HepG2 (cell line): Measurements from ENCODE around the gene PDP2. TPM values are rescaled to one million over a fixed set of nuclear protein-coding genes. Genes with fewer than 3 reads are reported as not detected.

ENCODE experiments used
- ATAC-seq: fragments of 200-7000 bp; cut with Tn5 transposase; 3 replicates; pipeline ENCODE4 v1.9.1; 2020; ENCODE audit warnings: mild to moderate bottlenecking, moderate library complexity
- Bru-seq: library from RNA; stranded (reverse); fragments of 400-500 nt; gene quantifications from one replicate; lab custom pipeline; 2021; lab: Mats Ljungman, UMichigan
- BruChase-seq, 2 experiments: library from RNA; stranded (reverse); fragments of 400-500 nt; gene quantifications; one replicate each; lab custom pipeline; 2021; lab: Mats Ljungman, UMichigan
- BruUV-seq: library from RNA; stranded (reverse); fragments of 400-500 nt; replicated peaks from 2 replicates; lab custom pipeline; 2021; lab: Mats Ljungman, UMichigan
- CTCF ChIA-PET: fragments of 300-600 bp; formaldehyde crosslinking; extraction: SDS; loops from one replicate; lab custom pipeline; 2021; ENCODE audit warnings: low total read pairs, inconsistent platforms, low intra/inter-chr PET ratio; lab: Yijun Ruan, JAX
- POLR2A ChIA-PET: fragments of 350-600 bp; sonication (Branson Sonifier 250); formaldehyde crosslinking; loops from one replicate; lab custom pipeline; 2020; ENCODE audit warnings: antibody characterized with exemption, inconsistent platforms; lab: Yijun Ruan, JAX
- DNase-seq: peaks from one replicate; pipeline ENCODE4 v3.0.0-alpha.2; 2015; ENCODE audit warnings: low spot score
- FAIRE-seq: peaks from 3 replicates; lab custom pipeline; 2011; peaks lifted over from hg19 to GRCh38; lab: Jason Lieb, UNC
- H2AFZ ChIP-seq: one replicate; pipeline ENCODE4 v1.6.1; 2011; ENCODE audit warnings: low read length, inconsistent platforms
- H3K27ac ChIP-seq: fragments of 300-600 bp; 3 replicates; pipeline ENCODE4 v1.8.0; 2011; ENCODE audit warnings: mixed run types, mild to moderate bottlenecking, mixed read lengths, low read length, inconsistent platforms; ENCODE audit not compliant: insufficient read depth; ENCODE audit errors: extremely low read length
- H3K27me3 ChIP-seq, 2 experiments: fragments of 200-600 bp in 1 of 2; 2 replicates in 1 of 2; 3 replicates in 1 of 2; pipeline versions ENCODE4 v1.6.0 to v1.8.0; 2011; ENCODE audit warnings: low read length in 2 of 2, mild to moderate bottlenecking in 2 of 2, moderate library complexity in 2 of 2, inconsistent platforms in 1 of 2; ENCODE audit not compliant: insufficient read depth in 2 of 2, control insufficient read depth in 1 of 2
- H3K36me3 ChIP-seq, 2 experiments: fragments of 200-600 bp in 1 of 2; replicated peaks in 1 of 2; 2 replicates in 1 of 2; 3 replicates in 1 of 2; pipeline versions ENCODE4 v1.5.1 to v1.8.0; 2011; ENCODE audit warnings: low read length in 2 of 2, inconsistent platforms in 1 of 2; ENCODE audit not compliant: insufficient read depth in 2 of 2, control insufficient read depth in 1 of 2
- H3K4me1 ChIP-seq: 2 replicates; pipeline ENCODE4 v1.5.1; 2012; ENCODE audit warnings: low read length, inconsistent platforms; ENCODE audit not compliant: insufficient read depth
- H3K4me2 ChIP-seq: 2 replicates; pipeline ENCODE4 v1.6.0; 2011; ENCODE audit warnings: low read depth, low read length, inconsistent platforms
- H3K4me3 ChIP-seq, 3 experiments: fragments of 200-600 bp in 1 of 3; sonication (generic), shearing (Covaris generic) in 1 of 3; replicated peaks in 1 of 3; 2 replicates each; pipeline ENCODE4 v1.5.1; 2011 to 2016; ENCODE audit warnings: low read length in 3 of 3, inconsistent platforms in 2 of 3, low read depth in 2 of 3, mild to moderate bottlenecking in 2 of 3, control low read depth in 1 of 3, mixed read lengths in 1 of 3; ENCODE audit not compliant: insufficient read depth in 1 of 3
- H3K79me2 ChIP-seq: one replicate; pipeline ENCODE4 v1.6.1; 2011; ENCODE audit warnings: low read length, inconsistent platforms; ENCODE audit not compliant: insufficient read depth
- H3K9ac ChIP-seq: 2 replicates; pipeline ENCODE4 v1.6.0; 2011; ENCODE audit warnings: mild to moderate bottlenecking, low read depth, low read length, inconsistent platforms; ENCODE audit not compliant: insufficient read depth
- H3K9me3 ChIP-seq: 2 replicates; pipeline ENCODE4 v1.5.1; 2012; ENCODE audit warnings: mild to moderate bottlenecking, low read length
- H4K20me1 ChIP-seq: 2 replicates; pipeline ENCODE4 v1.6.0; 2011; ENCODE audit warnings: inconsistent platforms, mild to moderate bottlenecking, low read length, moderate library complexity; ENCODE audit not compliant: insufficient read depth
- ADNP ChIP-seq: sonication (generic); formaldehyde crosslinking; IDR thresholded peaks from 2 replicates; pipeline ENCODE4 v1.4.0; 2020; ENCODE audit warnings: missing genetic modification reagents
- ASH2L ChIP-seq: fragments of 300-600, 200-600 bp; sonication (generic); IDR thresholded peaks from 2 replicates; pipeline ENCODE4 v1.7.0; 2017; ENCODE audit warnings: low read depth, mild to moderate bottlenecking, moderate library complexity, mixed read lengths, low read length; ENCODE audit not compliant: insufficient read length
- ATF4 ChIP-seq, 2 experiments: fragments of 450-650 bp in 1 of 2; sonication (generic) in 1 of 2; formaldehyde crosslinking; IDR thresholded peaks; 2 replicates each; pipeline versions ENCODE4 v1.5.0 to v1.8.0; 2020 to 2022; ENCODE audit warnings: mild to moderate bottlenecking in 1 of 2, missing genetic modification reagents in 1 of 2
- BCLAF1 ChIP-seq: fragments of 450-650 bp; IDR thresholded peaks from 2 replicates; pipeline ENCODE4 v1.6.1; 2017; ENCODE audit warnings: mild to moderate bottlenecking
- HDAC6 ChIP-seq: fragments of 200-600 bp; sonication (generic); IDR thresholded peaks from 2 replicates; pipeline ENCODE4 v1.7.0; 2017; ENCODE audit warnings: mild to moderate bottlenecking, antibody characterized with exemption, low read length, low read depth
- KLF16 ChIP-seq, 2 experiments: sonication (generic) in 1 of 2; formaldehyde crosslinking in 1 of 2; IDR thresholded peaks; 2 replicates each; pipeline versions ENCODE4 v1.6.1 to v1.8.0; 2016 to 2023; ENCODE audit warnings: missing genetic modification reagents in 2 of 2, missing compliant biosample characterization in 1 of 2
- MIER3 ChIP-seq: IDR thresholded peaks from 2 replicates; pipeline ENCODE4 v1.6.1; 2016; ENCODE audit warnings: missing compliant biosample characterization, borderline replicate concordance
- NFYB ChIP-seq: sonication (generic); formaldehyde crosslinking; IDR thresholded peaks from 2 replicates; pipeline ENCODE4 v1.4.0; 2020; ENCODE audit warnings: missing genetic modification reagents
- PPARG ChIP-seq: conservative IDR thresholded peaks from 2 replicates; pipeline ENCODE4 v1.6.1; 2016; ENCODE audit warnings: missing biosample characterization, missing genetic modification reagents
- SIN3A ChIP-seq: IDR thresholded peaks from 2 replicates; pipeline ENCODE4 v1.6.1; 2011; ENCODE audit warnings: low read depth, mild to moderate bottlenecking, control low read depth, low read length, borderline replicate concordance
- TBP ChIP-seq: sonication (generic); formaldehyde crosslinking; IDR thresholded peaks from 2 replicates; pipeline ENCODE4 v1.5.0; 2020; ENCODE audit warnings: missing genetic modification reagents
- TCF7L2 ChIP-seq: IDR thresholded peaks from 2 replicates; pipeline ENCODE4 v1.6.1; 2011; ENCODE audit warnings: mild to moderate bottlenecking, low read depth, low read length, moderate library complexity
- ZNF234 ChIP-seq: sonication (generic); formaldehyde crosslinking; conservative IDR thresholded peaks from 2 replicates; pipeline ENCODE4 v1.5.1; 2020; ENCODE audit warnings: mild to moderate bottlenecking, missing genetic modification reagents
- ZNF383 ChIP-seq: sonication (generic); formaldehyde crosslinking; IDR thresholded peaks from 2 replicates; pipeline ENCODE4 v1.4.0; 2020; ENCODE audit warnings: missing genetic modification reagents, mild to moderate bottlenecking, borderline replicate concordance
- WGBS: methylation state at CpG from one replicate; pipeline ENCODE4 v1.1.6; 2017; ENCODE audit warnings: low lambda C conversion rate; 5-methylcytosine and 5-hydroxymethylcytosine counted together
- in situ Hi-C: cut with HindIII; loops from 2 replicates; pipeline ENCODE4 v1.10.0; 2017; ENCODE audit warnings: low pct_unique_long_range_greater_than_20kb; ENCODE audit not compliant: extremely low pct_ligation_motif_present
- intact Hi-C: fragments of 100-400 bp; cut with micrococcal nuclease; formaldehyde crosslinking; loops from one replicate; pipeline ENCODE4 v1.10.0; 2022; ENCODE audit not compliant: unreplicated experiment
- long read RNA-seq, 2 experiments: library from RNA in 1 of 2; library from polyadenylated mRNA in 1 of 2; stranded (forward) in 1 of 2; unstranded in 1 of 2; transcript quantifications; one replicate each; pipeline ENCODE4 v2.0.0, GENCODE V29; 2019 to 2022
- polyA minus RNA-seq, 3 experiments: library from RNA; depleted of rRNA, polyadenylated mRNA; stranded (reverse); fragments of >200 nt; gene quantifications; 2 replicates each; pipeline ENCODE4 v1.2.3, GENCODE V29; 2011; ENCODE audit warnings: low replicate concordance in 1 of 3
- polyA plus RNA-seq, 8 experiments: library from polyadenylated mRNA; depleted of rRNA in 3 of 8; stranded (reverse) in 7 of 8; unstranded in 1 of 8; fragments of >200 nt; fragmentation: Illumina TruSeq in 4 of 8; extraction: Trizol in 4 of 8; gene quantifications; 2 replicates each; pipeline versions ENCODE4 v1.2.1 to v1.2.3, GENCODE V29; 2011 to 2016; ENCODE audit warnings: low read depth in 4 of 8, missing spikeins in 1 of 8, mixed read lengths in 1 of 8; ENCODE audit not compliant: insufficient read depth in 1 of 8
- total RNA-seq, 5 experiments: library from RNA; depleted of rRNA; stranded (reverse); fragments of >200 nt; fragmentation: Illumina TruSeq; extraction: Trizol; gene quantifications; 2 replicates each; pipeline ENCODE4 v1.2.3, GENCODE V29; 2016; ENCODE audit warnings: low read depth in 1 of 5

Gene PDP2
- total RNA-seq (2016; rRNA removed; fragmentation: Illumina TruSeq; extraction: Trizol) (15.8 and 38.2 TPM in 2 replicates), polyA plus RNA-seq (2011; rRNA removed) (12.2 and 12.8 TPM in 2 replicates), polyA minus RNA-seq (2011; rRNA and poly(A)+ RNA removed; ENCODE audit: low replicate concordance) (46.5 and 49.0 TPM in 2 replicates), Bru-seq, nascent RNA (percentile 77 among the genes with signal in this experiment), BruChase-seq, experiment 1, labeled RNA remaining after a 6-hour chase (percentile 79 among the genes with signal in this experiment), BruChase-seq, experiment 2, labeled RNA remaining after a 2-hour chase (percentile 94 among the genes with signal in this experiment)
- 1.8 and 2.5 TPM in 2 replicates for total RNA-seq (2016; cell fraction: cytosol; rRNA removed; fragmentation: Illumina TruSeq; extraction: Trizol; ENCODE audit: low read depth)
- 16.2 and 31.7 TPM in 2 replicates for total RNA-seq (2016; cell fraction: insoluble cytoplasmic fraction; rRNA removed; fragmentation: Illumina TruSeq; extraction: Trizol)
- total RNA-seq (2016; cell fraction: membrane; rRNA removed; fragmentation: Illumina TruSeq; extraction: Trizol) = 8.4 and 10.1 TPM in 2 replicates
- 17.0 and 17.2 TPM in 2 replicates for total RNA-seq (2016; cell fraction: nucleus; rRNA removed; fragmentation: Illumina TruSeq; extraction: Trizol)
- polyA plus RNA-seq (2011; cell fraction: cytosol; rRNA removed) = 8.3 and 11.7 TPM in 2 replicates
- 10.2 and 12.4 TPM in 2 replicates for polyA plus RNA-seq (2011; cell fraction: nucleus; rRNA removed)
- 7.7 and 9.5 TPM in 2 replicates for polyA plus RNA-seq (2012)
- polyA plus RNA-seq (2016; cell fraction: cytosol; fragmentation: Illumina TruSeq; extraction: Trizol; ENCODE audit: low read depth) = 0.66 and 1.1 TPM in 2 replicates
- polyA plus RNA-seq (2016; cell fraction: insoluble cytoplasmic fraction; fragmentation: Illumina TruSeq; extraction: Trizol; ENCODE audit: low read depth) = 17.5 and 18.0 TPM in 2 replicates
- 2.9 and 3.2 TPM in 2 replicates for polyA plus RNA-seq (2016; cell fraction: membrane; fragmentation: Illumina TruSeq; extraction: Trizol; ENCODE audit: low read depth)
- 19.4 and 23.4 TPM in 2 replicates for polyA plus RNA-seq (2016; cell fraction: nucleus; fragmentation: Illumina TruSeq; extraction: Trizol; ENCODE audit: insufficient read depth, low read depth)
- 10.5 and 12.8 TPM in 2 replicates for polyA minus RNA-seq (2011; cell fraction: cytosol; rRNA and poly(A)+ RNA removed)
- 10.0 and 15.5 TPM in 2 replicates for polyA minus RNA-seq (2011; cell fraction: nucleus; rRNA and poly(A)+ RNA removed)
- long read RNA-seq, experiment 1, full-length matches to known transcripts = 5 of 6 reads
- long read RNA-seq, experiment 1, partial matches to known transcripts = 0 of 6 reads
- long read RNA-seq, experiment 1, other reads (novel, unspliced or antisense) = 1 of 6 reads
- long read RNA-seq, experiment 2, partial matches to known transcripts = 1 of 23 reads
- long read RNA-seq, experiment 2, other reads (novel, unspliced or antisense) = 20 of 23 reads

GRCh38 chr16:66880288-66881013 is at the start of gene PDP2:
Gene PDP2, plus strand, starts transcription at chr16:66880515. Its CDS starts 3,770 bp downstream, at chr16:66884285.
- POLR2A ChIA-PET = interaction anchor here (0.7 to 2.7 kb wide), 14 partner anchors 10 to 148 kb away, joined by 3 to 30 read pairs (median 5); partner anchors contain the start of genes CBFB and NAE1
- CTCF ChIA-PET = no interaction called here
- Histone ChIP-seq H2AFZ (peak within 1 kb of the TSS; percentile 3), H3K27me3 (no peaks in the 10 kb centered on the region), H3K79me2 (peaks cover 28% of the 10 kb centered on the region), H3K4me3 (peak within 1 kb of the TSS; percentile 73 to 92 (median 85)), H3K9ac (peak within 1 kb of the TSS; percentile 78), H3K4me2 (peak within 1 kb of the TSS; percentile 90), H3K4me1 (peaks cover 43% of the 10 kb centered on the region), H3K27ac (peak within 1 kb of the TSS; percentile 69), H3K9me3 (no peaks in the 10 kb centered on the region), H4K20me1 (no peaks in the 10 kb centered on the region), H3K36me3 (peaks cover 8 to 13% of the 10 kb centered on the region in 2 experiments; a peak in 4 of 5 replicates)
- TSS peak; percentile 71 for BruUV-seq
- peak; percentile 97 for DNase-seq
- ATAC-seq = peak; percentile 99
- in situ Hi-C loops (no loop called here), intact Hi-C loops (no loop called here)
- WGBS = 0% methylated on average over 40 of the region's 58 CpGs
- FAIRE-seq = peak; percentile 60
- TF ChIP-seq ASH2L (peak; percentile 63), PPARG (CRISPR knock-in tag) (peak; percentile 64; the same call in 1 of the 2 replicates), BCLAF1 (no peak), MIER3 (CRISPR knock-in tag) (peak; percentile 54; the same call in 1 of the 2 replicates), ZNF383 (CRISPR knock-in tag) (no peak), SIN3A (no peak; the same call in 1 of the 2 replicates), KLF16 (CRISPR knock-in tag; IDR thresholded peaks at IDR 0.05) (peak; percentile 88 to 93; a peak in 3 of 4 replicates), TCF7L2 (no peak), TBP (0 out of 2 replicates have a peak, but pooled peaks have one; percentile 73), ZNF234 (peak; percentile 24; the same call in 1 of the 2 replicates), ATF4 (CRISPR knock-in tag; IDR thresholded peaks at IDR 0.05) (no peak), HDAC6 (no peak), NFYB (CRISPR knock-in tag) (peak; percentile 100), ADNP (CRISPR knock-in tag) (no peak; the same call in 1 of the 2 replicates)
